ENCODE measurements around the gene METTL13.

DNA sequence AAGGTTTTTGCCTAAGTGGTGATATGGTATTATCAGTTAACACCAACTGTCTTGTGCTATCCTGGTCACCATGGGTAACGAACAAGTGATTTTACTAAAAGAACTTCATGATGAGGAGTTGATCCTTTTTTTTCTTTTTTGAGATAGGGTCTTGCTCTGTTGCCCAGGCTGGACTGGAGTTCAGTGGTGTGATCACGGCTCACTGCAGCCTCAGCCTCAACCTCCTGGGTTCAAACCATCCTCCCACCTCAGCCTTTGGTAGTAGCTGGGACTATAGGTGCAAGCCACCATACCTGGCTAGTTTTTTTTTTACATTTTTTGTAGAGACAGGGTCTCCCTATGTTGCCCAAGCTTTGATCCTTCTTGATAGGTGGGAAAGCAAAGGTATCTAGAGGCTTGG, 5.1 kb downstream of the METTL13 start:
- TF ChIP-seq, protein P1, sequence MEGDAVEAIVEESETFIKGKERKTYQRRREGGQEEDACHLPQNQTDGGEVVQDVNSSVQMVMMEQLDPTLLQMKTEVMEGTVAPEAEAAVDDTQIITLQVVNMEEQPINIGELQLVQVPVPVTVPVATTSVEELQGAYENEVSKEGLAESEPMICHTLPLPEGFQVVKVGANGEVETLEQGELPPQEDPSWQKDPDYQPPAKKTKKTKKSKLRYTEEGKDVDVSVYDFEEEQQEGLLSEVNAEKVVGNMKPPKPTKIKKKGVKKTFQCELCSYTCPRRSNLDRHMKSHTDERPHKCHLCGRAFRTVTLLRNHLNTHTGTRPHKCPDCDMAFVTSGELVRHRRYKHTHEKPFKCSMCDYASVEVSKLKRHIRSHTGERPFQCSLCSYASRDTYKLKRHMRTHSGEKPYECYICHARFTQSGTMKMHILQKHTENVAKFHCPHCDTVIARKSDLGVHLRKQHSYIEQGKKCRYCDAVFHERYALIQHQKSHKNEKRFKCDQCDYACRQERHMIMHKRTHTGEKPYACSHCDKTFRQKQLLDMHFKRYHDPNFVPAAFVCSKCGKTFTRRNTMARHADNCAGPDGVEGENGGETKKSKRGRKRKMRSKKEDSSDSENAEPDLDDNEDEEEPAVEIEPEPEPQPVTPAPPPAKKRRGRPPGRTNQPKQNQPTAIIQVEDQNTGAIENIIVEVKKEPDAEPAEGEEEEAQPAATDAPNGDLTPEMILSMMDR (IDR thresholded peaks at IDR 0.05): no peak
- TF ChIP-seq POLR2A (IDR thresholded peaks at IDR 0.05): no peak
